HG02973 (cell line): Measurements from ENCODE around the gene PATJ.
"Not testable (repeated sequence)": the region's sequence is repeated elsewhere in the genome, so short reads cannot be mapped to it uniquely, and the experiment has no call there.

Experiments
- ATAC-seq: cut with Tn5 transposase; IDR thresholded peaks from one replicate; pipeline ENCODE4 v1.9.1; 2021; ENCODE audit warnings: moderate library complexity; ENCODE audit not compliant: unreplicated experiment

Gene PATJ

DNA sequence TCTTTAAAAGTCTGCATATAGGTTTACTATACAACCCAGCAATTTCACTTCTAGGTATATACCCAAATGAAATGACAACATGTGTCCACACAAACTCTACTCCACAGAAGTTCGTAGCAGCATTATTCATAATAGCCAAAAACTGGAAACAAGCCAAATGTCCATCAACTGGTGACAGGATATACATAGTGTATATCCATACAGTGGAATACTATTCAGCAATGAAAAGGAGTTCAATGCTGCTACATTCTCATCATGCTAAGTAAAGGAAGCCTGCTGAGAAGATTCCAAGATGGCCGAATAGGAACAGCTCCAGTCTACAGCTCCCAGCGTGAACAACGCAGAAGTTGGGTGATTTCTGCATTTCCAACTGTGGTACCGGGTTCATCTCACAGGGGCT lies 200.6 kb downstream of the PATJ start:
- no peak for ATAC-seq

DNA sequence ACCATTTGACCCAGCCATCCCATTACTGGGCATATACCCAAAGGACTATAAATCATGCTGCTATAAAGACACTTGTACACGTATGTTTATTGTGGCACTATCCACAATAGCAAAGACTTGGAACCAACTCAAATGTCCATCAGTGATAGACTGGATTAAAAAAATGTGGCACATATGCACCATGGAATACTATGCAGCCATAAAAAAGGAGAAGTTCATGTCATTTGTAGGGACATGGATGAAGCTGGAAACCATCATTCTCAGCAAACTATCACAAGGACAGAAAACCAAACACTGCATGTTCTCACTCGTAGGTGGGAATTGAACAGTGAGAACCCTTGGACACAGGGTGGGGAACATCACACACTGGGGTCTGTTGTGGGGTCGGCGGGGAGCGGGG lies 206.4 kb downstream of the PATJ start:
- not testable (repeated sequence) for ATAC-seq

DNA sequence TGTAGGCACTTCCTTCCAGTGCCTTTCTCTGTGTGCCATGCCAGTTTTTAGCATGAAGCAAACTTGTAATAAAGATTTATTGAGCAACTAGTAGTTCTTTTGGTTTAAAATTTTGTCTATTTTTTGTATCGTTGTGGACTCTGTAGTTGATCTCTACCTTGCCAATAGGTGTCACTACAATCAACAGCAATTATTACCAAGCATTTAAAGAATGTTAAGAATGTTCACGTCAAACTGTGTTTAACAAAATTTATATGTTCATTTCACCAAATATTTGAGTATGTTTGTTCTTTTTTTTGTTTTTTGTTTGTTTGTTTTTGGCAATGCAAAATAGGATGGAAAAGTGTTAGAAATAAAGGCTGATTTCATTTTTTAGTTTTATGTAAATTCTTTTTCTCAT lies 208.1 kb downstream of the PATJ start:
- ATAC-seq: no peak

DNA sequence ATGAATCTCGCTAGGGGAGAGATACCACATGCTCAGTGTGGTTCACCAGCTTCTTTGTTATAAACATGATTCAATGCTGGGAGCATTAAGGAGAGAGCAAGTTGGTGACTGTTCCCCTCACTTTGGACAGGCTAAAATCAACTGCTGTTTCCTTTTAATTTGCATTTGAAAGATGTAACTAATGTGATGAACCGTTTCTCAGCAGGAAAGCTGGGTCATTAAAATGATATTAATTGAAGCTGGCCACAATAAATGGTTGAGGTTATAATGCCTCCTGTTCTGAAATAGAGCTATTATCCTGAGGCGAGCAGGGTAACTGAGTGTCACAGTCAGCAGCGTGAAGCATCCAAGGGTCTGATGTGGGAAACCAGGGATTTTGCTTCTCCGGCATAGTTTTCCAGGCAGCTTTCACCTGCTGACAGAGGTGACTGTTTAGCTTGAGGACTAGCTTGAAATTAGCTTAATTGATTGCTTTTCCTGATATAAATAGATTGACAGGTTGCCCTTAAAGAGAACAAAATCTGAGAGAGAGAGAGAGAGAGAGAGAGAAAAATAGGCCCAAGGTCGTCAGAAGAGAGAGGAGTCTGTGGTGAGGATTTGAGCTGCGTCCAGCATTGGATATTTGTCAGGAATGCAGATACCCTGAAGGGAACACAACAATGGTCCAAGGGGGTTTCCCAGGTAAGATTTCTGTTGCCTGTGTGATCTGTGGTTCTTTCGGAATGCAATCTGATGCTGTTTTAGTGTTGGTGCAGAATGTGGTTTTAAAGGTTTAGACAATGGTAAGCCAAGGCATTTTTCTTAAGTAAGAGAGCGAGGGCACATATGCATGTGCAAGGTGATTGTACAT lies 209.7 kb downstream of the PATJ start:
- no peak for ATAC-seq

DNA sequence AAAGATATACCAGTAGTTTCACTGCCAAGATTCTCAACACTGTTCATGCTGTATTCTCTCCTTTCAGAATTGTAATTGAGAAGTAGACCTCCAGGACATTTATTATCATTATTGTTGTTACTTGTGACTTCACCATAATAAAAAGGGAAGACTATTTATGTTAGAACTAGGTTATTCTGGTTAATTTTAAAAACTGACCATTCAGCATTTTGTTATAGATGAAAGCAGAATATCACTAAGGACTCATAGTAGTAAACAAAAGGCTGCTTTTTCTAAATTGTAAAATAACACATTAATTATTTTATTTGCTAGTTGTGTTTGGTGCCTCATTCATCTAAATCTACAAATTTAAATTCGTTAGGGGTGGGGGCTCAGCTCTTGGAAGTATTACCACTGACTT lies 210.4 kb downstream of the PATJ start:
- ATAC-seq: no peak

DNA sequence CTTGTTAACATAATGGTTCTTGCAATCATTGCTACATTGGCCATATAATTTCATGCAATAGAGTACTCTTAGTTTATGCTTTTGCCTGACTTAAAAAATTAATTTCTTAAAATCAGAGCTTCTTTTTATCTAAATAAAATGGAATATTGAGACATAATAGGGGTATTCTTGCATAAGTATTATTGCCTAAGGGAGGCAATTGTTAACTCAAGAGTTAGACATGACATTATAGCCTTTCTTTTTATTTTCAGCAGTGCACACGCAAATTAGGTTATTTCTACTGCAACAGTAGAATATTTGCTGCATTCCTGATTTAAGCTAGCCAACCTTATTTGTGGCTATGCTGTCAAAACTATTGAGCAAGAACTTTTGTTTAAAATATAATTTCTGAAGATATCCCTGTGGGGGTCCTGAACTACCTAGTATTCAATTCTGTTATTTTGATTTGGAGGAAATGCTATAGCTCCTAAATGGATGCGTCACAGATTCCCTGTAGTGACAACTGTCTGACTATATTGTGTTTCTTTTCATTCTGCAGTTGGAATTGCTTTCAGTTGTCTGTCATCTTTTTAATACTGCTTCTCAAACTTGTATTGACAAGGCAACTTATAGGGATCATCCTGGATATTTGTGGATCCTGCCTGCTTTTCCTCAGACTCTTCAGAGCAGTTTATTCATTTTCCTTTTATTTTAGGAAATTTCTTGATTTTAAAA lies 211.0 kb downstream of the PATJ start:
- no peak for ATAC-seq

DNA sequence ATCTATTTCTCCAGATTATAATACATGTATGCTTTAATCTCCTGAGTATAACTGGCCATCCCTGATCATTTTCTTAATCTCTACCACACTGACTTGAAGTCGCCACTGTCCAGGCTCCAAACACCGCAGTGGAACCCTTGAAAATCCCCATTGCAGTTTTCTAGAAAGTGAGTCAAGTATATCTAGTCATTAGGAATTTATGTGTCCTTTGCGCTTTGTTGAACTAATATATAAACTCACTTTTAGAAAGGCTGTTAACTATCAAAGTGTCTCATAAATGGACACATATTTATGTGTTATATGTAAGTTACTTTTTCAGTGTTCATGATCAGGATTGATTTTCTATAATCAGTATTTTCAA lies 211.5 kb downstream of the PATJ start:
- ATAC-seq: no peak

DNA sequence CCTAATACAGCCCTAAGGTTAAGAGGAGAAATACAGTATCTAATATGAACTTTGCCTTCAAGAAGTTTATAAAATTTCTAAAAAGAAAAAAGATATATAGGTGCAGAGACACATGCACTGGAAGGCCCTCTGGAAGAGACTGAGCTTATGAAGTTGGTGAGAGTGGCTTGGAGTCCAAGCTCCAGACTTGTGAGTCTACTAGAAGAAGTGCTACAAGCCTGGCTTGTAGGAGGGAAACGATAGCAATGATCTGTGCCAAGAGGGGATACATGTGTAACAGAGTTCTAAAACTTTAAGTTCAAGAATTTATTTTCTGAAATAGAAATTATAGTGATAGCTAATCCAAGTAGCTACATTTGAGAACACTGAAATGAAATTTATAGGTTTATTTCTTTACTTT lies 213.0 kb downstream of the PATJ start:
- no peak for ATAC-seq

DNA sequence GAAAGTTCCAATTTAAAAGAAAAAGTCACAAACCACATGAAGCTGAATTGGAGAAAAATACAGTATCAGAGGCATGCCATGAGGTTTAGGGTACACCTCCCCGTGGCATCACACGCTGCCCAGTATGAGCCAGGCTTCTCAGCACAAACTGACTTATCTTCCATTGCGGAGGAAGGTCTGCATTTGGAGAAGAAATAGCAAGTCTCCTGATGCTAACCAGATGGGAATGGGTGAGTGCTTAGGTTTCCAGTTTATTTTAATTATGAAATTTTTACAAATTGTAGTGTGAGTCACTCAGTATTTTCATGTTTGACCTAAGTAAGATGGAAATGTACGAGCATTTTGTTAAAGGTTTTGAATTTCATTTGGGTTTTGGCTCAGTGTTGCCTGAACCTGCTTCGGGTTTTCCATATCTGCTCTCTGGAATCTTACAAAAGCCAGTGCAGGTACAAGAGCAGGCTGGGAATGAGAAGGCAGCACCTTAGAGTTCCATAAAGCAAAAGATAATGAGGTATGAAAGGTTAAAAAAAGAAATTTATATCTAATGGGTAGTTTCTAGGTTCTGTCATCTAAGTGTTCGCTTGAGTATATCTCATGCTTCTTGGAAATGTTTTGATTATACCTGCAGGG lies 213.9 kb downstream of the PATJ start:
- ATAC-seq: no peak

DNA sequence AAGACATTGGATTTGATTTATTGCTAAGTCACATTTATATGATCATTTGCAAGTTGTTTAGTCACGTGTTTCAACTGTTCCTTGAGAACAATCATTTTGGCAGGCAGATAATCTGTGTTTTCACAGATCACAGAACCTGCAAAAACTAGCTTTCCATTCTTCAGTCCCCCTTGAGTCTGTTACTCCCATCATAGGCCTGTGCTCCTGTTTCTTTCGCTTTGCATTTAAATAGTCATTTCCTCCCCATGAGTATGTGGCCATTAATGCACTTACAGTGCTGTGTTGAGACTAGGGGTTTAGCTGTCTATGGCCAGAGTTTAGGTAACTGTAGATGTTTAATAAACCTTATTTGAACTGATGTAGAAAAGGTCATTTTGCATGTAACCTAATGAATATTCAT lies 214.5 kb downstream of the PATJ start:
- no peak for ATAC-seq

DNA sequence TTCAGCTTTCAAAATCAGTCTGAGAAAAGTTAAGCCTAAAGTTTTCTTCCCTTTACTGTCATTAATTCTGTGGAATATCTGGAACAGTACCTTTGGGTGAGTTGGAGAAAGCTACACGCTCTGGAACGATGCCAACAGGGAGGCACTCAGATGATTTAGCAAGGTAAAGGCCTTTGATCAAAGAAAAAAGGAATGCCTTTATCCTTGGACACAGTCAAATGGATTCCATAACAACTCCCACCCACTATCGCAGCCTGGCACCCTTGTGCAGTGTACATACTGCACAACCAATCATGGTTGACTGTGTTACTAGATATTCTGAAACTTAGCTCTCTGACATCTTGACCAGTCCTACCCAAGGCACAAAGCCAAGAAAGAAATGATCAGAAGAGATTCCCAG lies 218.7 kb downstream of the PATJ start:
- ATAC-seq: no peak

DNA sequence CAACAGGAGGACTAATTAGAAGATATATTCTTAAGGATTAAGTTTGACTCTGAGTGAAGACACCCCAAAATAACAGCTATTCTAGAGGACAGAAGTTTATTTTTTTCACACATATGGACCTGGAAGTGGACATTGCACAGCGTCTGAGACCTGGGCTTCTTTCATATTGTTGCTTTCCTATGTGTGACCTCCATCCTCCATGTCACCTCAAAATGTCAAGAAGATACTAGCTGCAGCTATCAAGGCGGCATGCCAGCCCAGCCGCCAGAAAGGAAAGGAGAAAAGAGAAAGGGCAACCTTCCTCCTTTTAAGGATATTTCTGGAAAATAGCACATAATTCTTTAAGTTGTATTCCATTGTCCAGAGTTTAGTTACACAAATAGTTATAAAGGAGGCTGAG lies 220.4 kb downstream of the PATJ start:
- no peak for ATAC-seq

DNA sequence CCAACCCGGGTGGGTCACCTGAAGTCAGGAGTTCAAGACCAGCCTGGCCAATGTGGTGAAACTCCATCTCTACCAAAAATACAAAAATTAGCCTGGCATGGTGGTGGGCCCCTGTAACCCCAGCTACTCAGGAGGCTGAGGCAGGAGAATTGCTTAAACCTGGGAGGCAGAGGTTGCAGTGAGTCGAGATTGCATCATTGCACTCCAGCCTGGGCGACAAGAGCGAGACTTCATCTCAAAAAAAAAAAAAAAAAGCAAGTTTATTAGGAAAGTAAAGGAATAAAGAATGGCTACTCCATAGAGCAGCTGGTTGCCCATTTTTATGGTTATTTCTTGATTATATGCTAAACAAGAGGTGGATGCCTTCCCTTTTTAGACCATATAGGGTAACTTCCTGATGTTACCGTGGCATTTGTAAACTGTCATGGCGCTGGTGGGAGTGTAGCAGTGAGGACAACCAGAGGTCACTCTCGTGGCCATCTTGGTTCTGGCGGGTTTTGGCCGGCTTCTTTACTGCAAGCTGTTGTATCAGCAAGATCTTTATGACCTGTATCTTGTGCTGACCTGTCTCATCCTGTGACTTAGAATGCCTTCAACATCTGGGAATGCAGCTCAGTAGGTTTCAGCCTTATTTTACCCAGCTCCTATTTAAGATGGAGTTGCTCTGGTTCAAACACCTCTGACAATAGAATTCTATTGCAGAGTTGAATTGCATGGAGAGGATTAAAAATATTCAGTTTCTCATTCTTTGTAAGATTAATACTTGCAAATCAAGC lies 224.4 kb downstream of the PATJ start:
- not testable (repeated sequence) for ATAC-seq

DNA sequence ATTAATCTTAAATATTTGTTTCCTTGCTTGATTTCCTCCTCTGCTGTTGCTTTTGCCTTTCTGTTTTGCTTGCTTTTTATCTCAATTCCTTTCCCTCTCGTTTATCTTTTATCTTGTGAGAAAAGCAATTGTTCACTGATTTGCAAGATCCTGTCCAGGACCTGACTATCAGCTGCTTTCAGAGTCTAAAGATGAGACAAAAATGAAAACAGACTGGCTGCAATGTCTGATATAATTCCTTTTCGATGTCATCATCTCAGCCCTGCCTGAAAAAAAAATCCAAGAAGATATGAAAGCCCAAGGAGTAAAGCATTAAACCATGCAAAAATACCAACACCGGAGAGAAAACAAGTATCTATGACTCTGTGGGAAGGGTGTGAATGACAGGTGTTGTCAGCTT lies 225.5 kb downstream of the PATJ start:
- no peak for ATAC-seq

DNA sequence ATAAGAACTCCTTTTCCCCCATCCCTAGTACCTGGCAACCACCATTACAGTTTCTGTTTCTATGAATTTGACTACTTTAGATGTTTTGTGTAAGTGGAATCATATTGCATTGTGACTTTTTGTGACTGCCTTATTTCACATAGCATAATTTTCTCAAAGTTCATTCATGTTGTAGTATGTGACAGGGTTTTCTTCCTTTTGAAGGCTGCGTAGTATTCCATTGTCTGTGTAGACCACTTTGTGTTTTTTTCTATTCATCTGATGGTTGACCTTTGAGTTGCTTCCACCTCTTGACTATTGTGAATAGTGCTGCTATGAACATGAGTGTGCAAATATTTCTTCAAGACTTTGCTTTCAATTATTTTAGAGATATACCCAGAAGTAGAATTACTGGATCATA lies 226.6 kb downstream of the PATJ start:
- ATAC-seq: no peak

DNA sequence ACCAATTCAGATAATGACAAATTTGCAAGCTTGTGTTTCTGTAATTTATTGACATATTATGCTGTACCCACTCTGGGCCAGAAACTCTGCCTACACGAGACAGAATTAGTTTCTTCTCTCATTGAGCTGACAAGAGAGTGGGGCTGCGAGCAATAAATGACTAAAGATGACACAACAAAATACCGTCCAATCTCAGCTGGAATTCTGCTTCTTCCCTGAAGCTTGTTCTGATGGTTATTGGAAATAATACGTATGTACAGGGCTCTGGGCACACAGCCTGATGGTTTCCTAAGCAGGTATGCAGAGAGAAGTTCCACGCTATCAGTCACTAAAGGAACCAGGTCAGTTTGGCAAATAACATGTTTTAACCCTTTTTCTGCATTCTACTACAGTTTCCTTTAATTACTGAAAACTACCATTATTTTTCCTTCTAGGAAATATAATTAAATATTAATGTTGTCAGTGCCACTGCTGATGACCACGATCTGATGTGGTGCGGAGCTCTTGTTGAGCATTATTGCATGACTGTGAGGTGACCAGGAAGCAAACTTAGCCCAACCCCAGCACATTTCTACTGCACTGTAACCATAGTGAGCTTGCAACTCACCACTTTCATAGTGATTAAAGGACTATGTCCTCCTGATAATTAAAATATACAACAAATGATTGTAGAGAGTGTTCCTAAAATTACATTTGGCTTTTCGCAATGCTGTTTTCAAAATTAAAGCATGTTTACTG lies 231.0 kb downstream of the PATJ start:
- no peak for ATAC-seq

DNA sequence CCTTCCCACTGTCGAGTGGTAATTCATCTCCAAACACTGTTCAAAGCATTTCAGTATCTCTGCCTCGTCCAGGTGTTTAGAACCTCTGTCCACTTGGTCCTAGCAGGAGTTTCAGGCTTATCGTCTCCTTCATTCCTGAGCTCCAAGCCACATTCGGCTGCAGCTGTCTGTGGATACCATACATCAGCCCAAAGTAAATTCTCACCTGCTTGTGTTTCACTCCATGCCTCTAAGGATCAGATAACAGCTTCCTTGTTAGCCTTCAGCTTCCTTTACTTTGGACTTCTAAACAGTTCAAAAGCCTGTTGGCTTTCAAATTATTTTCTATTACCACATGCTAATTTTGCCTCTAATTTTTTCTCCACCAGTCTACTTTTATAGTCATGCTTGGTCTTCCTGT lies 233.4 kb downstream of the PATJ start:
- no peak for ATAC-seq

DNA sequence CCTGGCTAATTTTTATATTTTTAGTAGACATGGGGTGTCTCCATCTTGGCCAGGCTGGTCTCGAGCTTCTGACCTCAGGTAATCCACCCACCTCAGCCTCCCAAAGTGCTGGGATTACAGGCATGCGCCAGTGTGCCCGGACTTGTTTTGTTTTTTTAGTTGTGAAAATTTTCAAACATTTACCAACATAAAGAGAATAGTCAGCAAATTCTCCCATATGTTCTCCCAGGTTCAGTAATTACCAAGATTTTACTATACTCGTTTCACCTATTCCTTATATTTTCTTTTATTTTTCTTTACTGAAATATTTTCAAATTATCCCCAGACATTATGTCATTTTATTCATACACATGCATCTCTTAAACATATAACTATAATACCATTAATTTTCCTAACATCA lies 234.3 kb downstream of the PATJ start:
- no peak for ATAC-seq

DNA sequence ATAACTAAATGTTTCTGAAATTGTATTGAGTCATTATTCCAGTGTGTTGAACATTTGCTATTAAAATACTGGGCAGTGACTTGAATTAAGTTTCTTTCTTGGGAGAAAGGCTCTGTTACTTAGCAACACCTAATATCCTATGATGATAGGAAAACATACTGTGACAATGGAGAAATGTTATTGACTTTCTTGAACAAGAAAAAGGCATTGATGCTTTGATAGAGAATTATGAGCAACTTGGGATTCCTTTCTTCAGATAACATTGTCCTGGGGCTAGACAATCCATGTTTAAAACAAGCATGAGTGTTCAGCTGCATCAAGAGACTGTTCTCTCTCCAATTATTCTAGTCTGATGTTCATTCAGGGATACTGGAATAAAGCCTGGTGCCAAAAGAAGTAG lies 236.5 kb downstream of the PATJ start:
- no peak for ATAC-seq

DNA sequence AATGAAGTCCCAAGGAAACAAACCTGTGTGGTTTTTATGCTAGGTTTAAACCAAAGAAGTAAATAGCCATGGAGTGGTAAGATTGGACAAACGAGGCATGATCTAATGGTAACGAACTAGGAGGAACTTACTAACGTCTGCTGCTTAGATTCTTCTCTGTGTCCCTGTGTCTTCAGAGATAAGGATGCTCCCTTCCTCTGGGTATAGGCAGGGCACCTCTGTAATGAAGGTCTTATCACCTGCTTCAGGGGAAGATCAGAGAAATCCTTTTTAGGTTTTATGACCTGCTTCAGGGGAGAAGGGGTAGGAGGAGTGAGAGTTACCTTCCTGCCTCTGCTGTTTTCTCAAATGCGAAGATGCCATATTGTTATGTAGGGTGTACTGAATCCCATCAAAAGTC lies 237.4 kb downstream of the PATJ start:
- no peak for ATAC-seq

DNA sequence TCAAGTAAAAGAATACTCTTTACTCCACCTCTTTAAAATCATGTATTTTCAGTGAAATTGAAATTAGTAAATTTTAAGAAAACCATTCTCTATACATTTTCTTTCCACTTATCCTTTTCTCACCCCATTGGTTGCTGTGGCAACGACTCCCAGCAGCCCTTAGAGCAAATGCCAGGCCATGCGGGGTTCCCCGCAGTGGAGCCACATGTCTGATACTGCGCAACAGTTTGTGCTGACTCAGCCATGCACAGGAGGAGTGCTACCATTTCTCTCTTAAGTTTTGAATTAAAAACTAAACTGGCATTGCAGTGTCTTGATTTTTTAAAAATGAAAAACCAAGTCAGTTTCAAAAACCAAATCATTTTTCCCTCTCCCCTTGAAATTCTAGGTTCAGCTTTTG lies 238.3 kb downstream of the PATJ start:
- ATAC-seq: no peak
